HFFc6 (cell line): ENCODE results near the gene CAPRIN1. TPM values are rescaled to one million over a fixed set of nuclear protein-coding genes. Genes with fewer than 3 reads are reported as not detected.

ENCODE experiments used
- DNase-seq: peaks from one replicate; pipeline ENCODE4 v3.0.0-alpha.2; 2018
- H3K27ac Mint-ChIP-seq: 2 replicates; pipeline ENCODE4 v1.8.0; 2020; ENCODE audit warnings: mild to moderate bottlenecking, mixed read lengths
- H3K27me3 Mint-ChIP-seq: 2 replicates; pipeline ENCODE4 v1.8.0; 2021; ENCODE audit warnings: mild to moderate bottlenecking, moderate library complexity, mixed read lengths; ENCODE audit not compliant: insufficient read depth
- H3K36me3 Mint-ChIP-seq: 2 replicates; pipeline ENCODE4 v1.8.0; 2021; ENCODE audit warnings: low read depth, mixed read lengths
- H3K4me1 Mint-ChIP-seq: 2 replicates; pipeline ENCODE4 v1.8.0; 2020; ENCODE audit warnings: low read depth, mixed read lengths
- H3K4me3 Mint-ChIP-seq: 2 replicates; pipeline ENCODE4 v1.8.0; 2020; ENCODE audit warnings: mild to moderate bottlenecking, moderate library complexity, mixed read lengths
- H3K9me3 Mint-ChIP-seq: 2 replicates; pipeline ENCODE4 v1.8.0; 2020; ENCODE audit warnings: mild to moderate bottlenecking, mixed read lengths
- total RNA-seq, 6 experiments: library from RNA; stranded (reverse); fragmentation: NEBNext Ultra II Directional; extraction: Animal tissue kit (Norgen Biotek cat#: 25700); gene quantifications; 2 replicates in 1 of 6; 3 replicates in 5 of 6; pipeline ENCODE4 v1.2.3, GENCODE V29; 2021
- TF ChIP-seq, protein P1 (sequence below): fragments of 200-600 bp; sonication (generic); IDR thresholded peaks from 2 replicates; pipeline ENCODE4 v1.5.0; 2021; ENCODE audit warnings: antibody characterized with exemption, mild to moderate bottlenecking

The CAPRIN1 gene
- total RNA-seq, 6 experiments from 2014 or later = 275 to 313 (median 300) TPM

DNA sequence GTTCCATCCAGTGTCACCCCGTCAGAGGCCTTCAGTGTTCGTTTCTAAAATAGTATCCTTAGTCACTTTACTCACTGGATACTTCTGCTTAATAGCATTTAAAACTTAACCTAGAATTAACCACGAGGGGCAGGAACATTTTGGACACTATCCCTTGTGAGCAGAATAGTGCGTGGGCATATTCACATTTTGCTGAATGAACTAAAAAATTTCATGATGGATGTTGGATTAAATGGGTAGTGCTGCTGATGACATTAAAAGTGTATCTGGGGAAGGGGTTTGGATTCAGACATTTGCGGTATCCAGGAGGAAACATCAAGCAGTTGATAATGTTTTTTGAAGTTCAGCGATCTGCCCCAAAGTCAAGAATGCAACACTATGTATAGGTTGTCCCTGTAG, 53.1 kb downstream of the CAPRIN1 start:
- Mint-ChIP-seq H3K36me3 (peaks cover 29% of the 10 kb centered on the region), H3K9me3 (no peaks in the 10 kb centered on the region), H3K4me3 (peak overlapping the region; percentile 92), H3K4me1 (peaks cover 37% of the 10 kb centered on the region), H3K27me3 (peaks cover 13% of the 10 kb centered on the region), H3K27ac (peak overlapping the region; percentile 99)
- DNase-seq = no peak
- TF ChIP-seq, protein P1, sequence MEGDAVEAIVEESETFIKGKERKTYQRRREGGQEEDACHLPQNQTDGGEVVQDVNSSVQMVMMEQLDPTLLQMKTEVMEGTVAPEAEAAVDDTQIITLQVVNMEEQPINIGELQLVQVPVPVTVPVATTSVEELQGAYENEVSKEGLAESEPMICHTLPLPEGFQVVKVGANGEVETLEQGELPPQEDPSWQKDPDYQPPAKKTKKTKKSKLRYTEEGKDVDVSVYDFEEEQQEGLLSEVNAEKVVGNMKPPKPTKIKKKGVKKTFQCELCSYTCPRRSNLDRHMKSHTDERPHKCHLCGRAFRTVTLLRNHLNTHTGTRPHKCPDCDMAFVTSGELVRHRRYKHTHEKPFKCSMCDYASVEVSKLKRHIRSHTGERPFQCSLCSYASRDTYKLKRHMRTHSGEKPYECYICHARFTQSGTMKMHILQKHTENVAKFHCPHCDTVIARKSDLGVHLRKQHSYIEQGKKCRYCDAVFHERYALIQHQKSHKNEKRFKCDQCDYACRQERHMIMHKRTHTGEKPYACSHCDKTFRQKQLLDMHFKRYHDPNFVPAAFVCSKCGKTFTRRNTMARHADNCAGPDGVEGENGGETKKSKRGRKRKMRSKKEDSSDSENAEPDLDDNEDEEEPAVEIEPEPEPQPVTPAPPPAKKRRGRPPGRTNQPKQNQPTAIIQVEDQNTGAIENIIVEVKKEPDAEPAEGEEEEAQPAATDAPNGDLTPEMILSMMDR = no peak

DNA sequence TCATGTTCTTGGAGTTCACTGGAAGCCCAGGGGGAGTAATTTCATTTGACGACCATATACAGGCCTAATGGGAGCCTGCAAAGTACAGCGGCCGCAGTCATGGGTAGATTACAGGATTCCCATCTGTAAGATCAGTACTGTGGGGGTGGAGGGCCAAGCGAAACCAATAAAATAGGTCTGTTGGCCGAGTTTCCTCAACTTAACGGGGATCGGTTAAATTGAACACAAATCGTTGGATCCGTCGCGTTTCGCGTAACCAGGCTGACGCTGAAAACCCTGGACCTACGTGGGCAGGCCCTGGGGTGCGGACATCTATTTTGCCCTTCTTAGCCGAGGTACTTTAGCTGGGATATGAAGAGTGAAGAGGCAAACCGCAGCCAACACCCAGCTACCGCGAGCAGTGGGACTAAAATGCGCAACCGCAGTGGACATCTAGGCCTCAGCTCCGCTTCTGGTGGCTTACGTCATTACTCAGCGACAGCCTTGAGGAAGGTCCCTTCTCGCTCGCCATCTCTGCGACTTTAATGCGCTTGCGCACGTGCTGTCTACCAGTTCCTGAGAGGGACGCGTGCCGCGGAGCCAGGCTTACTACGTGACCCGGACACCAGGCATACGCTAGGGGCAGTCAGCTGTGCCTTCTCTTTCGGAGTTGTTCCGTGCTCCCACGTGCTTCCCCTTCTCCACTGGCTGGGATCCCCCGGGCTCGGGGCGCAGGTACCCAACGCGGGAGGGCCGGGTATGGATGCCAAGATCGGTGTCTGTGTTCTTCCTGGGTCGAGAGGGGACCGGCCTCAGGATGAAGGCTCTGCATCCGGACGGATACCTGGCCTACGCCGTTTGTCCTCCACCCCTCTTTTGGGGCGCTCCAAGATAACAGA, 53.8 kb downstream of the CAPRIN1 start, which contains the start of gene NAT10:
TSS of gene NAT10 (plus strand) at position 551 of the 878 bp plus-strand sequence. CDS start 2,597 bp downstream, outside the sequence.
- TF ChIP-seq, protein P1 = peak; percentile 39
- Mint-ChIP-seq H3K4me3 (peak within 1 kb of the TSS; percentile 92), H3K27ac (peak within 1 kb of the TSS; percentile 99), H3K36me3 (peaks cover 34% of the 10 kb centered on the region), H3K27me3 (peaks cover 13% of the 10 kb centered on the region), H3K4me1 (peaks cover 37% of the 10 kb centered on the region), H3K9me3 (no peaks in the 10 kb centered on the region)
- DNase-seq = peak; percentile 99

DNA sequence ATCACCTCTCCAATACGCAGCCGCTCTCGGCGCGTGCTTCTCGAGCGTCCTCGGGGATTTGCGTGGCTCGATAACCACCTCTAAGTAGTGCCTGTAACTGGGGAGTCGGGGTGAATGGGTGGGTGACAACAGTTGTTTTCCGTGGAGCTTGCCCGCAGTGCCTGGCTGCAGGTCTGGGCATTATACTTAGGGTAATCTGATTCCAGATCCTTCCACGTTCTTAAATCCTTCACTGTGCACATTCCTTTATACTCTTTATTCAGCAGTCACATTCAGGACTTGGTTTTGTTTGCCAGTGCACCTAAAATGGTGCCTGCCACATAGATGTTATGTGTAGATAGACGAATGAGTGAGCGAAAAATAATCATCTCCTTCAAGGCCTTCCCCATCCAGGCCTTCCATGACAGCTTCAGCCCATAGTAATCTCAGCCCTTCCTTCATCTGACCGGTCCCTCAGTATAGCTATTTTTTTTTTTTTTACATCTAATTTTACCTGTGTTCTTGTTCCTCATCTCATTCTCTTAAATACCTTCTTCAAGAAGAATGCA, 54.5 kb downstream of the CAPRIN1 start:
- H3K4me1 Mint-ChIP-seq = peaks cover 37% of the 10 kb centered on the region
- TF ChIP-seq, protein P1 = no peak
- no peaks in the 10 kb centered on the region for H3K9me3 Mint-ChIP-seq
- H3K4me3 Mint-ChIP-seq = peak overlapping the region; percentile 92
- peaks cover 34% of the 10 kb centered on the region for H3K36me3 Mint-ChIP-seq
- H3K27ac Mint-ChIP-seq = peak overlapping the region; percentile 99
- H3K27me3 Mint-ChIP-seq = peaks cover 13% of the 10 kb centered on the region
- peak; percentile 28 for DNase-seq

DNA sequence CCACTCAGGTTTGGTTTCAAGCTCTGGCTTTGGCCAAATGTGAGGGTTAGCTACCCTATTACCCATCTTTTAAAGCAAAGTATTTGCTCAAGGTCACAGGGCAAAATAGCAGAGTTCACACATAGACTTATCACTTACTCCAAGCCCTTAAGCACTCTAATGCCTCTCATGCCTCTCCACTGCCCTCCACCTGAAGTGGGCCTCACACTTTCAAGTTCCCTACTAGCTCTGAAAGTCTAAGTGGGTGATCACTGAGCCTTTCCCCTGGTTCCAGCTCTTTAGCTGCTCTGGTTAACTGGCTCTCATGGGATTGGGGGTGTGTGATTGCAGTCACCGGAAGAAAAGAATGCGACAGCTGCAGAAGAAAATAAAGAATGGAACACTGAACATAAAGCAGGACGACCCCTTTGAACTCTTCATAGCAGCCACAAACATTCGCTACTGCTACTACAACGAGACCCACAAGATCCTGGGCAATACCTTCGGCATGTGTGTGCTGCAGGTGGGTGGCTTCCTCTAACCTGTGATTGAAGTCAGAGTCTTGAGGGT, 60.3 kb downstream of the CAPRIN1 start:
- no peak for DNase-seq
- Mint-ChIP-seq H3K36me3 (peaks cover 37% of the 10 kb centered on the region), H3K27ac (no peak overlapping the region), H3K4me1 (peaks cover 13% of the 10 kb centered on the region), H3K9me3 (no peaks in the 10 kb centered on the region), H3K27me3 (no peaks in the 10 kb centered on the region), H3K4me3 (no peak overlapping the region)
- TF ChIP-seq, protein P1 = no peak

DNA sequence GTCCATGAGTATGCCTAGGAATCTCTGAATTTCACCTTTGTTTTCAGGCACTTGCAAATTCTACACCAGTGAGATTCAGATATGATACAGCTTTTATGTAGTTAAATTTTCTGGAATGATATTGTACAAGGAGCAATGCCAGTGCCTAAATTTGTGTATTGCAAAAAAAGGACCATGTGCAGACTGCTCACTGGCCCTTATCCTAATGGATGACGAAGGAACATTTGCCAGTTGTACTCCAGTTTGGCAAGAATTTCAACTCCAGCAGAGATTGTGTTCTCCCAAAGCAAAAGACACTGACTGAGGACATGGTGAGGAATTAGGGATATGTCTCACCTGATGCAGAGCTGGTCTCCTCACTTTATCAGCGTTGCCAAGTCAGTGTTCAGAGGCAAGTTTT, 62.5 kb downstream of the CAPRIN1 start:
- Mint-ChIP-seq H3K27me3 (no peaks in the 10 kb centered on the region), H3K27ac (no peak overlapping the region), H3K9me3 (no peaks in the 10 kb centered on the region), H3K4me1 (peaks cover 5% of the 10 kb centered on the region; the same call in 1 of the 2 replicates), H3K36me3 (peaks cover 46% of the 10 kb centered on the region), H3K4me3 (no peak overlapping the region)
- no peak for DNase-seq
- TF ChIP-seq, protein P1 = no peak
